HepG2 (cell line): ENCODE results near the gene MAP6D1. TPM values are rescaled to one million over a fixed set of nuclear protein-coding genes. Genes with fewer than 3 reads are reported as not detected.

Source experiments
- ATAC-seq: fragments of 200-7000 bp; cut with Tn5 transposase; 3 replicates; pipeline ENCODE4 v1.9.1; 2020; ENCODE audit warnings: mild to moderate bottlenecking, moderate library complexity
- BruUV-seq: library from RNA; stranded (reverse); fragments of 400-500 nt; replicated peaks from 2 replicates; lab custom pipeline; 2021; lab: Mats Ljungman, UMichigan
- CTCF ChIA-PET: fragments of 300-600 bp; formaldehyde crosslinking; extraction: SDS; loops from one replicate; lab custom pipeline; 2021; ENCODE audit warnings: low total read pairs, inconsistent platforms, low intra/inter-chr PET ratio; lab: Yijun Ruan, JAX
- POLR2A ChIA-PET: fragments of 350-600 bp; sonication (Branson Sonifier 250); formaldehyde crosslinking; loops from one replicate; lab custom pipeline; 2020; ENCODE audit warnings: antibody characterized with exemption, inconsistent platforms; lab: Yijun Ruan, JAX
- DNase-seq: peaks from one replicate; pipeline ENCODE4 v3.0.0-alpha.2; 2015; ENCODE audit warnings: low spot score
- FAIRE-seq: peaks from 3 replicates; lab custom pipeline; 2011; peaks lifted over from hg19 to GRCh38; lab: Jason Lieb, UNC
- H2AFZ ChIP-seq: one replicate; pipeline ENCODE4 v1.6.1; 2011; ENCODE audit warnings: low read length, inconsistent platforms
- H3K27ac ChIP-seq: fragments of 300-600 bp; 3 replicates; pipeline ENCODE4 v1.8.0; 2011; ENCODE audit warnings: mixed run types, mild to moderate bottlenecking, mixed read lengths, low read length, inconsistent platforms; ENCODE audit not compliant: insufficient read depth; ENCODE audit errors: extremely low read length
- H3K27me3 ChIP-seq, 2 experiments: fragments of 200-600 bp in 1 of 2; 2 replicates in 1 of 2; 3 replicates in 1 of 2; pipeline versions ENCODE4 v1.6.0 to v1.8.0; 2011; ENCODE audit warnings: low read length in 2 of 2, mild to moderate bottlenecking in 2 of 2, moderate library complexity in 2 of 2, inconsistent platforms in 1 of 2; ENCODE audit not compliant: insufficient read depth in 2 of 2, control insufficient read depth in 1 of 2
- H3K36me3 ChIP-seq, 2 experiments: fragments of 200-600 bp in 1 of 2; replicated peaks in 1 of 2; 2 replicates in 1 of 2; 3 replicates in 1 of 2; pipeline versions ENCODE4 v1.5.1 to v1.8.0; 2011; ENCODE audit warnings: low read length in 2 of 2, inconsistent platforms in 1 of 2; ENCODE audit not compliant: insufficient read depth in 2 of 2, control insufficient read depth in 1 of 2
- H3K4me1 ChIP-seq: 2 replicates; pipeline ENCODE4 v1.5.1; 2012; ENCODE audit warnings: low read length, inconsistent platforms; ENCODE audit not compliant: insufficient read depth
- H3K4me2 ChIP-seq: 2 replicates; pipeline ENCODE4 v1.6.0; 2011; ENCODE audit warnings: low read depth, low read length, inconsistent platforms
- H3K4me3 ChIP-seq, 3 experiments: fragments of 200-600 bp in 1 of 3; sonication (generic), shearing (Covaris generic) in 1 of 3; replicated peaks in 1 of 3; 2 replicates each; pipeline ENCODE4 v1.5.1; 2011 to 2016; ENCODE audit warnings: low read length in 3 of 3, inconsistent platforms in 2 of 3, low read depth in 2 of 3, mild to moderate bottlenecking in 2 of 3, control low read depth in 1 of 3, mixed read lengths in 1 of 3; ENCODE audit not compliant: insufficient read depth in 1 of 3
- H3K79me2 ChIP-seq: one replicate; pipeline ENCODE4 v1.6.1; 2011; ENCODE audit warnings: low read length, inconsistent platforms; ENCODE audit not compliant: insufficient read depth
- H3K9ac ChIP-seq: 2 replicates; pipeline ENCODE4 v1.6.0; 2011; ENCODE audit warnings: mild to moderate bottlenecking, low read depth, low read length, inconsistent platforms; ENCODE audit not compliant: insufficient read depth
- H3K9me3 ChIP-seq: 2 replicates; pipeline ENCODE4 v1.5.1; 2012; ENCODE audit warnings: mild to moderate bottlenecking, low read length
- H4K20me1 ChIP-seq: 2 replicates; pipeline ENCODE4 v1.6.0; 2011; ENCODE audit warnings: inconsistent platforms, mild to moderate bottlenecking, low read length, moderate library complexity; ENCODE audit not compliant: insufficient read depth
- AGO2 ChIP-seq: fragments of 200-400 bp; formaldehyde crosslinking; optimal IDR thresholded peaks from 2 replicates; pipeline ENCODE3; 2017; ENCODE audit warnings: mild to moderate bottlenecking, low read depth, low read length, moderate library complexity
- ELF1 ChIP-seq: sonication (generic); formaldehyde crosslinking; IDR thresholded peaks from 2 replicates; pipeline ENCODE4 v1.4.0; 2020; ENCODE audit warnings: missing genetic modification reagents
- FOXO1 ChIP-seq: sonication (generic); formaldehyde crosslinking; IDR thresholded peaks from 2 replicates; pipeline ENCODE4 v1.4.0; 2020; ENCODE audit warnings: missing genetic modification reagents
- KDM2A ChIP-seq: sonication (generic); formaldehyde crosslinking; IDR thresholded peaks from 2 replicates; pipeline ENCODE4 v1.4.0; 2020; ENCODE audit warnings: low read depth, missing genetic modification reagents, borderline replicate concordance
- PTBP1 ChIP-seq: fragments of 200-400 bp; formaldehyde crosslinking; IDR thresholded peaks from 2 replicates; pipeline ENCODE4 v1.6.1; 2018; ENCODE audit warnings: low read length, low read depth; ENCODE audit not compliant: poor library complexity, severe bottlenecking
- STAG1 ChIP-seq: sonication (generic); formaldehyde crosslinking; IDR thresholded peaks from 2 replicates; pipeline ENCODE4 v1.4.0; 2020; ENCODE audit warnings: missing genetic modification reagents
- WGBS: methylation state at CpG from one replicate; pipeline ENCODE4 v1.1.6; 2017; ENCODE audit warnings: low lambda C conversion rate; 5-methylcytosine and 5-hydroxymethylcytosine counted together
- in situ Hi-C: cut with HindIII; loops from 2 replicates; pipeline ENCODE4 v1.10.0; 2017; ENCODE audit warnings: low pct_unique_long_range_greater_than_20kb; ENCODE audit not compliant: extremely low pct_ligation_motif_present
- intact Hi-C: fragments of 100-400 bp; cut with micrococcal nuclease; formaldehyde crosslinking; loops from one replicate; pipeline ENCODE4 v1.10.0; 2022; ENCODE audit not compliant: unreplicated experiment
- polyA plus RNA-seq, 8 experiments: library from polyadenylated mRNA; depleted of rRNA in 3 of 8; stranded (reverse) in 7 of 8; unstranded in 1 of 8; fragments of >200 nt; fragmentation: Illumina TruSeq in 4 of 8; extraction: Trizol in 4 of 8; gene quantifications; 2 replicates each; pipeline versions ENCODE4 v1.2.1 to v1.2.3, GENCODE V29; 2011 to 2016; ENCODE audit warnings: low read depth in 4 of 8, missing spikeins in 1 of 8, mixed read lengths in 1 of 8; ENCODE audit not compliant: insufficient read depth in 1 of 8
- total RNA-seq, 5 experiments: library from RNA; depleted of rRNA; stranded (reverse); fragments of >200 nt; fragmentation: Illumina TruSeq; extraction: Trizol; gene quantifications; 2 replicates each; pipeline ENCODE4 v1.2.3, GENCODE V29; 2016; ENCODE audit warnings: low read depth in 1 of 5
- TF ChIP-seq, protein P1 (sequence below): sonication (generic); formaldehyde crosslinking; IDR thresholded peaks from 2 replicates; pipeline ENCODE4 v1.5.0; 2020; ENCODE audit warnings: missing genetic modification reagents

Gene MAP6D1
- total and polyA plus RNA-seq, 2 of the 13 experiments (the other 11 are each of a cell fraction or from before 2014, with no cell fraction given): 0.12 to 0.62 TPM

DNA sequence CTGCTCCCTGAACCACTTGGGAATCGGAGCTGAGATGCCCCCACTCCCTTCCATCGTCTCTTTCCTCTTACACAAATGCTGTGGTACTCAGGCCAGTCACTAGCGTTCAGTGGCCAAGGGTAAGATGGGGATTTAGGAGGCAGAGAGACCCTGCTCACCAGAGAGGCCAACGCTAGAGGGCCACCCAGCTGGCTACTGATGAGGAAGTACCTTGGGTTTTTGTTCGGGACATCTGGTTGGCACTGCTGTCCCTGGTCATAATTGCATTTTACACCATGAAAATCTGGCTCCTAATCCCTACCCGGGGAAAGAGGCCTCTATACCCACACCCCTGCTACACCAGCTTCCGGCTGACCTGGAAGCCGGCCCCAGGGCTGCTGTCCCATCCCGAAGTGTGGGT is 7.7 kb downstream of the MAP6D1 start:
- Histone ChIP-seq H3K4me2 (no peak overlapping the region), H3K27ac (no peak overlapping the region), H3K27me3 (no peaks in the 10 kb centered on the region), H3K36me3 (peaks cover 0 to 3% of the 10 kb centered on the region in 2 experiments; a peak in 3 of 5 replicates), H3K4me3 (no peak overlapping the region), H4K20me1 (no peaks in the 10 kb centered on the region), H2AFZ (no peak overlapping the region), H3K79me2 (no peaks in the 10 kb centered on the region), H3K9me3 (no peaks in the 10 kb centered on the region), H3K4me1 (no peaks in the 10 kb centered on the region; the same call in 1 of the 2 replicates), H3K9ac (no peak overlapping the region)
- intact Hi-C loops: no loop called here
- BruUV-seq: no TSS peak
- no peak for FAIRE-seq
- TF ChIP-seq FOXO1 (no peak), KDM2A (CRISPR knock-in tag) (0 out of 2 replicates have a peak, but pooled peaks have one; percentile 12), ELF1 (CRISPR knock-in tag) (no peak), STAG1 (CRISPR knock-in tag) (no peak)
- WGBS: 89% methylated on average over 5 of the region's 9 CpGs
- DNase-seq: no peak
- POLR2A ChIA-PET: no interaction called here
- in situ Hi-C loops: no loop called here
- ATAC-seq: no peak
- CTCF ChIA-PET: no interaction called here

DNA sequence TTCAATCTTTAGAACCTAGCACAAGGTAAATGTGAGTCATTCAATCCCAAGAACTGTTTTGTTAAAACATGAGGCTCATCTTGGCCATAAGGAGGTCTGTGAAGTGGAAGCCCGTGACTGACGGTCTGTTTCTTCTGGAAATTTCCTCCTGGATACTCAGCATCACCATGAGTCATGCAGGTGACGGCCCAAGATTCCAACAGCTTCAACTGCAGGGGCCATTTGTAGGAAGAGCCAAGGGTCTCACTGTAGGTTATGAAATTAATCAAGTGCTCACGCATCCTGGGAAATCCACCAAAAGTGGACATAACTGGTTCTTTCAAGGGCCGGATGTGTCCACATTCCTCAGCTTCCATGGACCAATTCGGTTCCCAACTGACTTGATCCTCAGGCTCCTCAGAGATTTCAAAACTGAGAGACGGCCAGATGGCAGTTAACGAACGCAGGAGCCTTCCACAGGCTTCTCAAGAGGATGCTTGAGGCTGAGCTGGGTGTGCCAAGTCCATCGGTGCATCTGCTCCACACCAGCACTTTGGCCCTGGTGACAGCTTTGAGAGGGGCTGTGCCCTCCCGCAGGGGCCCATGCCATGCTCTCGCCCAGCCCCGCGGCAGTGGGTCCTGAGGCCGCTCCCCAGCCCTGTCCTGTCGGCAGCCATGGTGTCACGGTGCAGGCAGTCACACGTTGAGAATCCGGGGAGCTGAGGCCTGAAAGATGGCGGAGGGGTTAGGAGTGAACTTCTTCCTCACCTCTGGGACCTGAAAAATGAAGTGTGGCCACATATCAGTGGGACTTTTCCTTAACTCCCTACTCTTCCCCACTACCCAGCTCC is 8.5 kb downstream of the MAP6D1 start:
- in situ Hi-C loops: no loop called here
- no peak overlapping the region for H3K4me3 ChIP-seq
- H4K20me1 ChIP-seq: no peaks in the 10 kb centered on the region
- no peak for DNase-seq
- H3K27ac ChIP-seq: no peak overlapping the region
- ChIA-PET CTCF (no interaction called here), POLR2A (no interaction called here)
- no peak for FAIRE-seq
- intact Hi-C loops: no loop called here
- peak; percentile 5; the same call in 1 of the 3 replicates for ATAC-seq
- WGBS: 100% methylated on average over 8 of the region's 20 CpGs
- no peaks in the 10 kb centered on the region; the same call in 1 of the 2 replicates for H3K4me1 ChIP-seq
- H3K9ac ChIP-seq: no peak overlapping the region
- H3K27me3 ChIP-seq: no peaks in the 10 kb centered on the region
- no TSS peak for BruUV-seq
- no peak for TF ChIP-seq PTBP1
- TF ChIP-seq, protein P1, sequence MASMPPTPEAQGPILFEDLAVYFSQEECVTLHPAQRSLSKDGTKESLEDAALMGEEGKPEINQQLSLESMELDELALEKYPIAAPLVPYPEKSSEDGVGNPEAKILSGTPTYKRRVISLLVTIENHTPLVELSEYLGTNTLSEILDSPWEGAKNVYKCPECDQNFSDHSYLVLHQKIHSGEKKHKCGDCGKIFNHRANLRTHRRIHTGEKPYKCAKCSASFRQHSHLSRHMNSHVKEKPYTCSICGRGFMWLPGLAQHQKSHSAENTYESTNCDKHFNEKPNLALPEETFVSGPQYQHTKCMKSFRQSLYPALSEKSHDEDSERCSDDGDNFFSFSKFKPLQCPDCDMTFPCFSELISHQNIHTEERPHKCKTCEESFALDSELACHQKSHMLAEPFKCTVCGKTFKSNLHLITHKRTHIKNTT (CRISPR knock-in tag): no peak
- peak; percentile 51 for TF ChIP-seq AGO2
- TF ChIP-seq, all 625 proteins: peak for 1
- H3K79me2 ChIP-seq: no peaks in the 10 kb centered on the region
- H2AFZ ChIP-seq: no peak overlapping the region
- H3K9me3 ChIP-seq: no peaks in the 10 kb centered on the region
- H3K36me3 ChIP-seq: peaks cover 0 to 3% of the 10 kb centered on the region in 2 experiments; a peak in 3 of 5 replicates
- no peak overlapping the region for H3K4me2 ChIP-seq
